GM21717 (cell line): ENCODE results near the gene JPT2.
"Not testable (repeated sequence)": the region's sequence is repeated elsewhere in the genome, so short reads cannot be mapped to it uniquely, and the experiment has no call there.

Experiments
- ATAC-seq: cut with Tn5 transposase; IDR thresholded peaks from one replicate; pipeline ENCODE4 v1.9.1; 2021; ENCODE audit warnings: mild to moderate bottlenecking, moderate library complexity; ENCODE audit not compliant: unreplicated experiment

The JPT2 gene

GRCh38 chr16:1727651-1728624, 49.9 kb downstream of the JPT2 start:
- no peak for ATAC-seq

DNA sequence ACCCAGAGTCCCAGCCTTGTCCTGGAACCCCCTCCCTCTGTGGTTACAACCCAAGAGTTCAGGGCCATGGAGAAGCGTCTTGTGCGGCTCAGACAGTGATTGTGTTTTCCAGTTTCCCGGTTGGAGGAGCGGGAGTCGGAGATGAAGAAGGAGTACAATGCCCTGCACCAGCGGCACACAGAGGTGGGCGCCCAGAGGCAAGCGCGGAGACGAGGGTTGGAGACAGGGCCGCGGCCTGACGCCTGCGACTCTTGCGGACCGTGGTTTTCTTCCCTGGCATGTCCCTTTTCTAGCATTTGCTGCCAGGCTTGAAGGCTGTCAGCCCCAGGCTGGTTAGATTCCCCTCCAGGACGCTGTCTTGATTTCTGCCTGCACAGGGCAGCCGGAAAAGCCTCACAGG, 50.9 kb downstream of the JPT2 start:
- no peak for ATAC-seq

- no peak for ATAC-seq
Observed at GRCh38 chr16:1729445-1729844, 51.4 kb downstream of the JPT2 start.

DNA sequence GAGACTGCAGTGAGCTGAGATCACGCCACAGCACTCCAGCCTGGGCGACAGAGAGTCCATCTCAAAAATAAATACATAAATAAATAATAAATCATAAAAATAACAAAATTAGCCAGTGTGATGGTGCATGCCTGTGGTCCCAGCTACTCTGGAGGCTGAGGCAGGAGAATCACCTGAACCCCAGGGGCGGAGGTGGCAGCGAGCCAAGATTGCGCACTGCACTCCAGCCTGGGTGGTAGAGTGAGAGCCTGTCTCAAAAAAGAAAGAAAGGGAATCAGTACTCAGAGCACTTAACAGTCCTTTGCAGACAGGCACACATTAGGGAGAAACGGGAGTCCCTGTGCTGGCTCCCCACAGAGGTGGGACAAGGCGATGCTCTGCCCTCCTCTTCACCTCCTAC, 53.0 kb downstream of the JPT2 start:
- ATAC-seq = no peak

DNA sequence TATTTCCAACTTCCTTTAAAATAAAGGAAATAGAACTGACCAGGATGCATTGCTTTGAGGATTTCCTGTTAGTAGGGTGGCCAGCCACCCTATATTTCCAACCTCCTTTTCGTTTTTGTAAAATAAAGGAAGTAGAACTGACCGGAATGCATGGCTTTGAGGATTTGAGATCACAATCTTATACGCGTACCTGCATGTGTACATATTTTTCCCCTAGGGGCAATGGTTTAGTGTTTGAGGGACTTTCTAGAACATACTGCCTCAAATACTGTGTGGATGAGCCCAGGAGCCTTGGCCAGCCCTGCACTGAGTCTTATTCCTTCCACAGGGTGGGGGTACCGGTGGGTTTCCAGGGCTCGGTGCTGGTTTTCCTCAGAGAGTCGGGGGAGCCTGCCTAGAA, 53.5 kb downstream of the JPT2 start:
- ATAC-seq = no peak

GRCh38 chr16:1732071-1732470, 54.0 kb downstream of the JPT2 start:
- no peak for ATAC-seq

DNA sequence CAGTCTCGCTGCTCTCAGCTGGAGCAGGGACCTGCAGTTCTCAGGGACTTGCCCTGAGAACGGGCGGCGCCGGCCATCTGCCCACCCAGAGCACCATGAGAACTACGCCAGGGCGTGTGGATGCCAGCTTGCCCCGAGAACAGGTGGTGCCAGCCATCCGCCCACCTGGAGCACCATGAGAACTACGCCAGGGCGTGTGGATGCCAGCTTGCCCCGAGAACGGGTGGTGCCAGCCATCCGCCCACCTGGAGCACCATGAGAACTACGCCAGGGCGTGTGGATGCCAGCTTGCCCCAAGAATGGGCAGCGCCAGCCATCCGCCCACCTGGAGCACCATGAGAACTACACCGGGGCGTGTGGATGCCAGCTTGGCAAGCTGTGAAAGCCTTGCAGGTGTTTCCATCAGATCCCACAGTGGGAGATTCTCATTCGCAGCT, 54.5 kb downstream of the JPT2 start:
- ATAC-seq = not testable (repeated sequence)

- no peak for ATAC-seq
Observed at GRCh38 chr16:1734123-1734522, 56.0 kb downstream of the JPT2 start.

DNA sequence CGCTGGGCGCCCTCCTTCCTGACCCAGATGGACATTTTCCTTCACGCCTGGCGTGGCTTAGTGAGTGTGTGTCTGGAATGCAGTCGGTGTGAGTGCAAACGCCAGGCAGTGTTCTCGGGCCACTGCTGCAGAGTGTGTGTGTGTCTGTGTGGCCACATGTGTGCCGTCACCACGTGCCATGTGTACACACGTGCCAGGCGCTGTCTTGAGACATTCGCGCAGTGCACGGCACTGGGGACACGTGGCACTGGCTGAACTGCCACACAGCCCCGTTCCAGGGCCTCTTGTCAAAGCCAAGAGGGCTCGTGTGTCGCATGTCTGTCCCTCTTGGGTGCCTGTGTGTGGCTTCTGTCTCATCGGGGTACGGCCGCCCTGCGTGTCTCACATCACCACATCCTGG, 56.7 kb downstream of the JPT2 start:
- no peak for ATAC-seq

DNA sequence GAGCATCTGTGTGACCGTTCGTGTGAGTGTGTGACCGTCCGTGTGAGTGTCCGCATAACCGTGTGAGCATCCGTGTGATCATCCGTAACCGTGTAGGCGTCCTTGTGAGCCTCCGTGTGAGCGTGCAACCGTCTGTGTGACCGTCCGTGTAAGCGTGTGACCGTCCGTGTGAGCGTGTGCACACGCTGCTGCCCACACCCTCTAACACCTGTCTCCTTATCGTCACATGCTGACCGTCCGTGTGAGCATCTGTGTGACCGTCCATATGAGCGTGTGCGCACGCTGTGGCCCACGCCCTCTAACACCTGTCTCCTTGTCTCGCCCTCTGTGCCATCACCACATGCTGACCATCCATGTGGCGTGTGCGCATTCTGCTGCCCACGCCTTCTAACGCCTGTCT, 62.2 kb downstream of the JPT2 start:
- ATAC-seq = no peak

DNA sequence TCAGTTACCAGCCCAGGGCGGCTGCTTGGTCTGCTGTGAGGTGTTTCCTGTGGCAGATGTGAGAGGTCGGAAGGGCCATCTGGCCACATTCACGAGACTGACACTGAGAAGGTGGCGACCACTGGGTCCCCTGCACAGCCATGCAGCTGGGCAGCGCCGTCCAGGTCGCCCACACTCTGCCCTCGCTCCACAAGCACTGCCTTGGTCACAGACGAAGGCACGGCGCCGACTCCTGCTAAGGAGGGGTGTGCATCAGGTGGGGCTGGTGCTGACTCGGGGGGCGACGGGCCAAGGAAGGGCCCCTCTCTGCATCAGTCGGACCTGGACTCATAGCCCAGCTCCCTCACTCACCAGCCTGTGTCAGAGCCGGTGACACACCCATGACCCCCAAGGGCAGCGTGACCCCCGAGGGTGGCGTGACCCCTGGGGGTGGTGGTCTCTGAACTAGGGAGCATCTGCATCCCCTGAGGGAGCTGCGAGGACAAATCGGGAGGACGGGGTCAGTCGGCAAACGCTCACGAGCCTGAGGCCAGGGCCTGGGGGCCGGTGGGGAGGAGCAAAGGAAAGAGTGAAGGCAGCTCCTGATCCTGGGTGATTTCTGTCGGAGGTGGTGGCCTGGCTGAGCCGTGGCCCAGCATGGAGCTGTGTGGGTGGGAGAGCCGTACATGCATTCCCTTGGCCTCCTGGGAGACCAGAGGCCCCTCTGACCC, 62.9 kb downstream of the JPT2 start:
- no peak for ATAC-seq

DNA sequence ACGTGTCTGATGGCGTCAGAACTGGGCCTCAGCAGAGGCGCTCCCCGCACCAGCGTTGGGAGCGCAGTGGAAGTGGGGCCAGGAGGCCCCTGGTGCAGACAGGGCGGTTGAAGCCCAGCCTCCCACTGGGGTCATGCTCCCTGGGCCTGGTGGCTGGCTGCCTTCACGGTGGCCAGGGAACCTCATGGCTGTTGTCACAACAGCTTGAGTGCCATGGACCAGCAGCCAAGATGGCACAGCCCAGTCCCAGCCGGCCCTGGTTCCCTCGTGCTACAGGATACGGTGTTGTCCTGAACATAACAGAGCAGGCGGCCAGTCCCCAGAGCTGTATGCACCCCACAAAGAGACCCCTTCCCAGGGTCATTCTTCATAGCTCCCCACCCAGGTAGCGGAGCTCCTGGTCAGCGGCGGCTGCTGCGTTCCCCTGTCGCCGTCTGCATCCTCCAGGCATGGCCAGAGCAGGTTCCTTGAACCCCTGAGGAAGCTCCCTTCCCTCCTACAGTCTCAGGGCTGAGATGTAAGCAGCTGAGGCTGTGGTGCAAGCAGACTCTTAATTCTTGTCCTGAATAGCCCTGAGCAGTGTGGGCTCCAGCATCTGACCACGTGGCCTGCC, 63.6 kb downstream of the JPT2 start:
- no peak for ATAC-seq

DNA sequence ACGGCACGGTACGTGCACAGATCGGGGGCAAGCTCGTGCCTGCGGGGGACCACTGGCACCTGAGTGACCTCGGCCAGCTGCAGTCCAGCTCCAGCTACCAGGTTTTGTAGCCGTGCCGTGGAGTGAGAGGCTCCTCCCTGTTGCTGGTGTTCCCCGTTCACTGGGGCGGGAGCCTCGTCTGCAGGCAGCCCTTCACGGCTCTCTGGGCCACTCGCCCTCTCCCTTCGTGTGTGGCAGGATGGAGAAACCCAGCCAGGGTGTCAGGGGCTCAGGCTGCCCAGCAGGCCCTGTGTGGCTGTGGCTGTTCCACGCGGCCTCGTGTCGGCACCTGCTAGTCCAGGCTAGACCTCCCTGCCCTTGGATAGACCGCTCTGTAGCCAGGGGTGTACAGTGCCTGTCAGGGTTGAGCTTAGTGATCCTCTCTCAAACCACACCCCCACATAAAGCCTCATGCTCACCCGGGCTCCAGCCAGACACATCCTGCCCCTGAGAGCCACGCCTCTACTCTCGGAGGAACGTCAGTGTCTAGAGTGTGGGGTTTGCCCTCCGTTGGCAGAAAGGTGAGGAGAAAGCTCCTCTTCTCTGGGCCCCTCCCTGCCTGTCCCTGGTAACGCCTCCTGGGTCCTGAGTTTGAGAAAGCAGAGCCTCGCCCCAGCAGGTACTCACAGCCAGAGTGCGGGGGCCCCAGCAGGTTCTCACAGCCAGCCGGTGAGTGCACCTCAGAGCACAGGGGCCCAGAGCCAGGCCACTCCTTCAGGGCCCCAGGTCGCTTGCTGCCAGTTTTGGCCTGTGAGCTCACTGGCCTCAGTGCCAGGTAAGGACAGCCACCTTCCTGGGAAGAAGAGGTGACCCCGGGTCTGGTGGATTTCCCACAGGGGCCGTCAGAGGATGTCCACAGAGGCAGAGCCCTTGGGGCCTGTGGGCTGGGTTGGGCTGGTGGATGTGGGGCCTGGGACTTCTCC, 65.6 kb downstream of the JPT2 start:
- ATAC-seq = no peak

DNA sequence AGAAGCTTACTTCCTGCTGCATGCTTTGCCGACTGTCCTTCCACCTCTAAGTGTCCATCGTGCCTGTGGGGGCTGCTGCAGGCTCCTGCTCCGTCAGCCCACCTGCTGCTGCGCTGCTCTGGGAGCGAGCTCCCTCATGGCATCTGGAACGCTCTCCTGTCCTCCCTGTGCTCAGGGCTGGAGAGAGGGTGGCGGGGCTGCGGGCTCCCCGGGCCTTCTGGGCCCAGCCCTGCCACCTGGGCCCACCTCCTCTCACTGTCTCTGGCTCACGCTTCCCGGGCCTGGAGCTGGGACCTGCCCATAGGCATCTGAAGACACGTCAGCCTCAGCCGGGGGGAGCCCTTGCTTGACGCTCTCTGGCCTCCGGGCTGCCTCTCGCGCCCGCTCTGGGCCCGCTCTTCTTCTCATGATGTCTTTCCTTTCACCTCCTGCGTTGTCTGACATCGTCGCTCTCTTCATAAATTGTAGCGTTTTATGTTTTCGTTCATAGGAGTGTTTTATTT, 66.3 kb downstream of the JPT2 start:
- ATAC-seq = no peak

DNA sequence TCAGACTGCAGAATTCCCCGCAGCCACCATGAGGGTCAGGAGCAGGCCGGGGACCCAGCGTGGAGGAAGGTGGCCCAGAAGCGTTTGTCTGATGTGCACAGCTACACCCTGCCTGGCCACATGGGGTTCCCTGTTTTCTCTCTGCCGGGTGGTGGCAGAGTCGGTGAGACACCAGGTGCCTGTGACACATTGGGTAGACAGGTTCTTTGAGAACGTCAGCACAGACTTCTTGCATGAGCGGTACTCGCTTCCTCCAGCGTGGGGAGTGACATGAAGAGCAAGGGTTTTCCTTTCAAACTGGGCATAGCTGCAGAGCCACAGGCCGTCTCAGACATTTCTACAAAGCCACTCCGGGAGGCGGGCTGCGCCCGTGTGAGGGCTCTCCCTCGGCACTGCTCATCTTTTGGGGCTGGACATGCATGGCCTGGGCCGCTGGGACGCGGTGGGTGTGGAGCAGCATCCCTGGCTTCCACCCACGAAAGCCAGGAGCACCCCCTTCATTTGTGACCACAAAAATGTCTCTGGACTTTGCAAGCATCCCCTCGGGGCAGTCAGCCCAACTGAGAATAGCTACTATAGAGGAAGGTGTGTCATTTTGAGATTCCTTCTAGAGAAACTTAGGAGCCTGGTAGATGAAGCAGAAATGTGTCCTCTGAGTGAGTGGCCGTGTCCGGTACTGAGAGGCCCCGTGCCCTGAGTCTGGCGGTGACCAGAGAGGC, 67.3 kb downstream of the JPT2 start:
- ATAC-seq = no peak

DNA sequence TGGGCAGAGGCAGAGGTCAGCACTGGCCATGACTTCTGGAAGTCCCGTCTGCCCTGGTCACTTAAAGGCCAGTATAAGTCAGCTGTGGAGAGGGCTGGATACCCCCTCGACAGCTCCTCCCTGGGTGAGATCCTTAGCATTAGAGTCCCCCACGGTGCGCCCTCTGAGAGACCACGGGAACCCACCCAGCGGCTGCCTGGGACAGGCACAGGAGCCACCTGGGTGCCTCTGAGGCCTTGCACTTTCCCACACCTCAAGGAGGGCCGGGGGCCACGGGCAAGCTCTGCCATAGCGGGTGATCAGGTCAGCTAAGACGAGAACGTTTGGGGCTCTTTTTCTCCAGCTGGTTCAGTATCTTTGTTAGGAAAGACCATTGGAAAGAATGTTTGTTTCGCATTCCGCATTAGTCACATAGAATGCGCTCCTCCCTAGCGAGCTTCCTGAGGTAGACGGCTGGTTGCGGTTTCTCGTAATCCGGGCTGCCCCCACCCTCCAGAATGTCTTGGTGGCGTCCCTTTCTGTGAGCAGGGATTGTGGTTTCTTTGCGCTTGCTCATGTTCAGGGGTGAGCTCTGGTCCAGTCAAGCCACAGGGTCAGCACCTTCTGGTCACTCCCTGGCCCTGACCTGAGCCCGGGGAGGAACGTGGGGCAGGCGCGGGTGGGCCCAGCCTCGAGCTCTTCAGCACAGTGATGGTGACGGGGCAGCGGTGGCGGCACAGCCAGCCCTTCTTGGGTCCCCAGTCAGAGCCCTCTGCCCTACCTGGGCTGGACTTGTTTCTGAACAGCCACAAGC, 68.0 kb downstream of the JPT2 start:
- no peak for ATAC-seq

DNA sequence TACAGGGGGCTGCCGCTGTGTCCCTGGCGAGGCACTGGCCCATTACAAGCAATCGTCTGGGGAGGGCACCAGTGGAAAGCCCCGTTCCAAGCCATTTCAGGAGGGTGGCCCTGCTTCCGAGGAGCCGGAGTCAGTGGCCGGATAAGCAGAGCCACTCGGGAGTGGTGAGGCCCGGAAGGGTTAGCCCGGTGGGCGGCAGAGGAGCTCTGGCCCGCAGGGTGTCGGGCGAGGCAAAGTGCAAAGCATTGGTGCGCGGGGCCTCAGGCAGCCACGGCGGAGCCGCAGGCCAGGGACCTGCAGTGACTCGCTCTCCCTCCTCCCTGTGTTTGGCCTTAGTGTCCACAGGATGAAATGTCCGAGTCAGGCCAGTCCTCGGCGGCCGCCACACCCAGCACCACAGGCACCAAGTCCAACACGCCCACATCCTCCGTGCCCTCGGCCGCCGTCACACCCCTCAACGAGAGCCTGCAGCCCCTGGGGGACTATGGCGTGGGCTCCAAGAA, 68.7 kb downstream of the JPT2 start:
- no peak for ATAC-seq

DNA sequence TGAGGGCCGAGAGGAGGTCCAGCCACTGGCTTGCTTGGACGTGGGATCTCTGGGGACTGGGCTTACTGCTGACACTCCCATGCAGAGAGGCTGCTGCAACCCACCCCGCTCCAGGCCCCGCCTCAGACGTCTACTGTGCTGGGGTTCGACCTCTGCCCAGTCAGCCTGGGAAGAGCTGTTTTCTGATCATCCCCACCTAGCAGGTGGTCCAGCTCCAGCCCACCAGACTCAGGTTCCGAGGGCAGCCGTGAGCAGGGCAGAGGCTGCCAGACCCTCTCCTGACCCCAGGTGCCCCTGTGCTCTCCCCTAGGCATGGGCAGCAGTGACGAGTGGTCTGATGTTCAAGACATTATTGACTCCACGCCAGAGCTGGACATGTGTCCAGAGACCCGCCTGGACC, 69.9 kb downstream of the JPT2 start:
- ATAC-seq = no peak
